Measurements from ENCODE around the gene ZNF219.
"Not testable (repeated sequence)": the region's sequence is repeated elsewhere in the genome, so short reads cannot be mapped to it uniquely, and the experiment has no call there.

Gene ZNF219

DNA sequence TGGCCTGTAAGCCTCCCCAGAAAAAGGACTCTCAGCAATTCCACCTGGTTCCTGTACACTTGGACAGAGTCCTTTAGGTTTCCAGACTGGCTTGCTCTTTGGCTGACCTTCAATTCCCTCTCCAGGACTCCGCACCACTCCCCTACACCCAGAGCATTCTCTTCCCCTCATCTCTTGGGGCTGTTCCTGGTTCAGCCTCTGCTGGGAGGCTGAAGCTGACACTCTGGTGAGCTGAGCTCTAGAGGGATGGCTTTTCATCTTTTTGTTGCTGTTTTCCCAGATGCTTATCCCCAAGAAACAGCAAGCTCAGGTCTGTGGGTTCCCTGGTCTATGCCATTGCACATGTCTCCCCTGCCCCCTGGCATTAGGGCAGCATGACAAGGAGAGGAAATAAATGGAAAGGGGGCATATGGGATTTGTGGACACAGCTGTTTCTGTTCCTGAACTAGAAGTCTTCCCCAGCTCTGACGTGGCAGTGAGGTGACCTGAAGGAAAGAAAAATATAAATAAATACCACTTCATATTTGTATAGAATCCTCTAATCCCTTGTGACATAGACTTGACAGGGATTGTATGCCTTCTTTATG lies 55.0 kb downstream of the ZNF219 start:
- TF ChIP-seq, protein P1, sequence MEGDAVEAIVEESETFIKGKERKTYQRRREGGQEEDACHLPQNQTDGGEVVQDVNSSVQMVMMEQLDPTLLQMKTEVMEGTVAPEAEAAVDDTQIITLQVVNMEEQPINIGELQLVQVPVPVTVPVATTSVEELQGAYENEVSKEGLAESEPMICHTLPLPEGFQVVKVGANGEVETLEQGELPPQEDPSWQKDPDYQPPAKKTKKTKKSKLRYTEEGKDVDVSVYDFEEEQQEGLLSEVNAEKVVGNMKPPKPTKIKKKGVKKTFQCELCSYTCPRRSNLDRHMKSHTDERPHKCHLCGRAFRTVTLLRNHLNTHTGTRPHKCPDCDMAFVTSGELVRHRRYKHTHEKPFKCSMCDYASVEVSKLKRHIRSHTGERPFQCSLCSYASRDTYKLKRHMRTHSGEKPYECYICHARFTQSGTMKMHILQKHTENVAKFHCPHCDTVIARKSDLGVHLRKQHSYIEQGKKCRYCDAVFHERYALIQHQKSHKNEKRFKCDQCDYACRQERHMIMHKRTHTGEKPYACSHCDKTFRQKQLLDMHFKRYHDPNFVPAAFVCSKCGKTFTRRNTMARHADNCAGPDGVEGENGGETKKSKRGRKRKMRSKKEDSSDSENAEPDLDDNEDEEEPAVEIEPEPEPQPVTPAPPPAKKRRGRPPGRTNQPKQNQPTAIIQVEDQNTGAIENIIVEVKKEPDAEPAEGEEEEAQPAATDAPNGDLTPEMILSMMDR (conservative IDR thresholded peaks at IDR 0.05; ENCODE audit: low read depth, low read length): no peak
- no peak overlapping the region for H3K4me3 ChIP-seq (ENCODE audit: low read depth, low read length)
- no peak for DNase-seq (ENCODE audit: low read depth)

DNA sequence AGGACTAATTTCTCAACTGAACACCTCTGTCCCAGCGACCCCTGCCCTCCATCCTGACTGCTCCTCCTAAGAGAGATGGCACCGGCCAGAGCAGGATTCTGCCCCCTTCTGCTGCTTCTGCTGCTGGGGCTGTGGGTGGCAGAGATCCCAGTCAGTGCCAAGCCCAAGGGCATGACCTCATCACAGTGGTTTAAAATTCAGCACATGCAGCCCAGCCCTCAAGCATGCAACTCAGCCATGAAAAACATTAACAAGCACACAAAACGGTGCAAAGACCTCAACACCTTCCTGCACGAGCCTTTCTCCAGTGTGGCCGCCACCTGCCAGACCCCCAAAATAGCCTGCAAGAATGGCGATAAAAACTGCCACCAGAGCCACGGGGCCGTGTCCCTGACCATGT lies 55.5 kb downstream of the ZNF219 start:
- TF ChIP-seq, protein P1 (conservative IDR thresholded peaks at IDR 0.05; ENCODE audit: low read depth, low read length): no peak
- DNase-seq (ENCODE audit: low read depth): no peak
- H3K4me3 ChIP-seq (ENCODE audit: low read depth, low read length): no peak overlapping the region

DNA sequence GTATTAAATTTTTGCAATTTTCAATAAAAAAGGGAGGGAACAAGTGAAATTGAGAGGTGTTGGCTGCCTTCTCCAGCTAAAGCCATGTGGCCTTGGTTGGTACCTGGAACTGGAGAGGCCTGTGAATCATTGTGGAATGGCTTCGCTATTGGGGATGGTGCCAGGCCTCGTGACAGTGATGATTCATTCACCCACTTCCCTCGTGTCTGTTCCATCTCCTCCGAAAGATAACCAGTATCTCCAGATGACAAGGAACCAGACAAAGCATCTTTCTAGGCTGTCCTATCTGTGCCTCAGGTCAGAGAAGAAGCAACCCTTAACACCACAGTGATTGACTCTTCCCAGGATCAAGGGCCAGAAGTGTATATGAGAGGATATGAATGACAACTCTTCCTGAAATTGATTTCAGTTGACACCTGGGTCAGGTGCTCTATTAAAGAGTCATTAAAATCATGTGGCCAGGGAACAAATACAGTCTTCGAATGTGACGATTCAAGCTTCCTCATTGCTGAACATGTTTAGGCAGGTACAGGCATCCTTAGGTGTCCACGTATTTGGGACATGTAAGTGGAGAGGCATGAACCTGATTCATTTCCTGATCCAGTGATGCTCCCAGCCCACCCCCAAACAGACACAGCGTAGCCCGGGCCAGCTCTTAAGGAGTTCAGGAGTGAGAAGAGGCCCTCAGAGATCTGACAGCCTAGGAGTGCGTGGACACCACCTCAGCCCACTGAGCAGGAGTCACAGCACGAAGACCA lies 56.6 kb downstream of the ZNF219 start, which contains the start of gene RNASE7:
Gene RNASE7, plus strand, starts transcription at position 687 of the 758 bp plus-strand sequence. CDS start 631 bp downstream, outside the sequence.
- TF ChIP-seq, protein P1 (conservative IDR thresholded peaks at IDR 0.05; ENCODE audit: low read depth, low read length): no peak
- H3K4me3 ChIP-seq (ENCODE audit: low read depth, low read length): no peak within 1 kb of the TSS
- peak; percentile 65 for DNase-seq (ENCODE audit: low read depth)

DNA sequence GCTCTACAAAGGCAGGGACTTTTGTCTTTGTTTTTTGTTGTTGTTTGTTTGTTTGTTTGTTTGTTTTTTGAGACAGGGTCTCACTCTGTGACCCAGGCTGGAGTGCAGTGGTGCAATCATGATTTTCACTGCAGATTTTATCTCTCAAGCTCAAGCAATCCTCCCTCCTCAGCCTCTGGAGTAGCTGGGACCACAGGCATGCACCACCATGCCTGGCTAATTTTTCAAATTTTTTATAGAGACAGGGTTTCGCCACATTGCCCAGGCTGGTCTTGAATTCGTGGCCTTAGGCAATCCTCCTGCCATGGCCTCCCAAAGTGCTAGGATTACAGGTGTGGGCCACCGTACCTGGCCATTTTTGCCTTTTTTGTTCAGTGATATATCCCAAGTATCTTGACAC lies 57.5 kb downstream of the ZNF219 start:
- H3K4me3 ChIP-seq (ENCODE audit: low read depth, low read length); DNase-seq (ENCODE audit: low read depth): not testable (repeated sequence)

DNA sequence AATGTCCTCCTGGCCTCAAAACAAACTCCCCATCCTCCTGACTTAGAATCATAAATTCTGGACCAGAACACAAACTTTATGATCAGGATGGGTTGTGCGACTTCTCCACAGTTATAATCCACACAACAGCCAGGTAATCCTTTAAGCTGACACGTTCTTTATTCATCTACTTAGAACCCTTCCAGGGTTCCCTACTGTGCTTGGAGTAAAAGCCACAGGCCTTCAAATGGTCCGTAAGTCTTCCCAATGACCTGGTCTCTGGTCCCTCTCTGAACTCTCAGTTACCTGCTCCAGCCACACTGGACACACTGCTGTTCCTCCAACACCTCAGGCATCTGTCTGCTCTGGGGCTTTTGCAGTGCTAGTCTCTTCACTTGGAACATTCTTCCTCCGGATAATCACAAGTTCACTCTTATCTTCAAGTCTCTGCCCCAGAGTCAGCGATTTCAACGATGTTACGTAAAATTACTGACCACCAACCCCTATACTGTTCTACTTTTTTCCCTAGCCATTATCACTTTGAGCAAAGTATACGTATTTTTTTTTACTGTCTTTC lies 58.0 kb downstream of the ZNF219 start:
- TF ChIP-seq, protein P1 (conservative IDR thresholded peaks at IDR 0.05; ENCODE audit: low read depth, low read length): no peak
- DNase-seq (ENCODE audit: low read depth): no peak
- no peak overlapping the region for H3K4me3 ChIP-seq (ENCODE audit: low read depth, low read length)
